GM19099 (cell line): ENCODE data around the gene CDH11.

Experiments used
- POLR2A ChIP-seq: IDR thresholded peaks from 3 replicates; pipeline ENCODE4 v1.6.1; 2011; ENCODE audit warnings: low read depth; ENCODE audit not compliant: insufficient read length; ENCODE audit errors: extremely low read depth

CDH11 gene, protein sequence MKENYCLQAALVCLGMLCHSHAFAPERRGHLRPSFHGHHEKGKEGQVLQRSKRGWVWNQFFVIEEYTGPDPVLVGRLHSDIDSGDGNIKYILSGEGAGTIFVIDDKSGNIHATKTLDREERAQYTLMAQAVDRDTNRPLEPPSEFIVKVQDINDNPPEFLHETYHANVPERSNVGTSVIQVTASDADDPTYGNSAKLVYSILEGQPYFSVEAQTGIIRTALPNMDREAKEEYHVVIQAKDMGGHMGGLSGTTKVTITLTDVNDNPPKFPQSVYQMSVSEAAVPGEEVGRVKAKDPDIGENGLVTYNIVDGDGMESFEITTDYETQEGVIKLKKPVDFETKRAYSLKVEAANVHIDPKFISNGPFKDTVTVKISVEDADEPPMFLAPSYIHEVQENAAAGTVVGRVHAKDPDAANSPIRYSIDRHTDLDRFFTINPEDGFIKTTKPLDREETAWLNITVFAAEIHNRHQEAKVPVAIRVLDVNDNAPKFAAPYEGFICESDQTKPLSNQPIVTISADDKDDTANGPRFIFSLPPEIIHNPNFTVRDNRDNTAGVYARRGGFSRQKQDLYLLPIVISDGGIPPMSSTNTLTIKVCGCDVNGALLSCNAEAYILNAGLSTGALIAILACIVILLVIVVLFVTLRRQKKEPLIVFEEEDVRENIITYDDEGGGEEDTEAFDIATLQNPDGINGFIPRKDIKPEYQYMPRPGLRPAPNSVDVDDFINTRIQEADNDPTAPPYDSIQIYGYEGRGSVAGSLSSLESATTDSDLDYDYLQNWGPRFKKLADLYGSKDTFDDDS

GRCh38 chr16:65121870-65122723, at the start of gene CDH11:
Gene CDH11, minus strand, starts transcription at chr16:65122063. Its CDS starts 117,194 bp downstream, at chr16:65004869.
- no peak for TF ChIP-seq POLR2A

GRCh38 chr16:65154321-65154720, 32.5 kb upstream of the CDH11 start:
- TF ChIP-seq POLR2A: no peak

- TF ChIP-seq POLR2A: no peak
These were observed 31.7 kb upstream of the CDH11 start for GRCh38 chr16:65153365-65154105.

DNA sequence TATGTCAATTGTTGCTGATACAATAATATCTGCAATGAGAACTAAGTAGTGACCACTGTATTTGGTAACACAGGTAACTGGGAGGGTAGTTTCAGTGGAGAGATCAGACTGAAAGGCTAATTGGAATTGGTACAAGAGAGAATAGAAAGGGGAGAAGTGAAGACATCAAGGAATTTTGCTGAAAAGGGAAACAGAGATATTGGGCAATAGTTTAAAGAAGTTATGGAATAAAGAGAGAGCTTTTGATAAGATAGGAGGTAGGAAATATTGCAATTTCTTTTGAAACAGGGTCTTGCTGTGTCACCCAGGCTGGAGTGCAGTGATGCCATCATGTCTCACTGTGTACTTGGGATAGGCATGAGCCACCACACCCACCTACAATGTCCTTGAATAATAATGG, 26.9 kb upstream of the CDH11 start:
- no peak for TF ChIP-seq POLR2A

- no peak for TF ChIP-seq POLR2A
These were observed 20.4 kb upstream of the CDH11 start for GRCh38 chr16:65142276-65142675.

- no peak for TF ChIP-seq POLR2A
These were observed 14.8 kb upstream of the CDH11 start for GRCh38 chr16:65136681-65137080.

- no peak for TF ChIP-seq POLR2A
These were observed 5.2 kb upstream of the CDH11 start for GRCh38 chr16:65126845-65127624.

- TF ChIP-seq POLR2A: no peak
These were observed 4.0 kb upstream of the CDH11 start for GRCh38 chr16:65125871-65126270.

DNA sequence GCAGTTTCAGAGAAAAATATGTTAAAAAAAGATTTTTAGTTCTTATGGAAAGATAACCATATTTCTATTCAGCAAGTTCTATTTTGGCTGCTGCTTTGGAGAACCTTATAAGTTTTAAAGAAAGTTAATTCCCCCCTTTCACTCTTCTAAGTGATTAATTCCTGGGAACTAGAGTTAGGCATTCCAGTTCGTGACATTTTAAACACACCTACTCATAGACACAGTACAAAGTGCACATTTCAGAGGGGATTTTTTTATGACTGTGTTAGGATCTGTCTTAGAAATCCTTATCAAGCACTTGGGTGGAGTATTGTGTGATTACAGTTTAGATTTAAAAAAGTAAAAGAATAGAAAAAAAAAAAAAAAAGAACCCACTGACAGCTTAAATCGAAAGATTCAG, 3.5 kb upstream of the CDH11 start:
- no peak for TF ChIP-seq POLR2A

DNA sequence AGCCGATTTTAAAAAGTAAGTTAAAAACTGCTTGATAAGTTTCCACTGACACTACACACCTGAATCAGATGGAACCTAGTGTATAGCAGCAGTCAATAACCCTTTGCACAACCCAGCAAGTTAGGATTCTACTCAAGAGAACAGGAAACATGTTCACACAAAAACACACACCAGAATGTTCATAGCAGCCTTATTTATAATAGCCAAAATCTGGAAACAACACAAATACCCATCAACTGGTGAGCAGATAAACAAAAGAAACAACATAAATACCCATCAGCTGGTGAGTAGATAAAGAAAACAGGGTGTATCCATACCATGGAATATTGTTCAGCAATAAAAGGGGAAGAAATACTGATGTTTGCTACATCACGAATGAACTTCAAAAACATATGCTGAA, 2.7 kb upstream of the CDH11 start:
- TF ChIP-seq POLR2A: no peak

- TF ChIP-seq POLR2A: no peak
These were observed 2.3 kb upstream of the CDH11 start for GRCh38 chr16:65124212-65124548.

DNA sequence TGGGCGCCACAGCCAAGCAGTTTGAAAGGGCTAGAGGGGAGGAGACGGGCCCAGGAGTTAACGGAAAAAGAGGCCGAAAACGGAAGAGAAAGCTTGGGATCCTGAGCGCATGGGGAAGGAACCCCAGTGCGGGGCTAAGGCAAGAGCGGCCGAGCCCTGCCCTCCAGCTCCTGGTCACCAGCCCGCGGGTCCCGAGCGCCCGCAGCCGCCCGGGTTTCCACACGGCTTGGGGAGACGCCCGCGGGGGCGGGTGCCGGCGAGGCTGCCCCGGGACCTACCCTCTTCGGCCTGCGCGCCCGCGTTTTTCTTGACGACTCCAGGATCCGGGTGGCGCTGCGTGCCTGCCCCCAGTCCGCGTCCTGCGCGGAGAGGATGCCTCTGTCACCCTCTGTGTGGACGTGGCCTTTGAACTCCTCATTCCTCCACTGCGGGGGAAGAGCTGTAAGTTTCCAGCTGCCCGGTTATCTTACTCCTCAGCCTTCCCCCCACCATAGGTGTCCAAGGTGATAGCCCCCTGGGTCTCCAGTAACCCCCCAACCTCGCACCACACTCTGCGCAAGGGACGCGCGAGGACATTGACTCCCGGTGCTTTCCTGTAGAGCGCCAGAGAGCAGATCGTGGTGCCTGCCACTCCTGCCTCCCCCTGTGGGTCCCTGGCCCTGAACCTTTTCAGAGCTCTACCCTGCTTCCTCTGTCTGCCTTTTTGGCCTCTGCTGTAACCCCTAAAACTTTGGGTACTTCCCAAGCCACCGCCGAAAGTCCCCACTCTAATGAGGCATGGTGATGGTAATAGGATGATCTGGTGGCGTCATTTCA, 1.7 kb upstream of the CDH11 start:
- no peak for TF ChIP-seq POLR2A

DNA sequence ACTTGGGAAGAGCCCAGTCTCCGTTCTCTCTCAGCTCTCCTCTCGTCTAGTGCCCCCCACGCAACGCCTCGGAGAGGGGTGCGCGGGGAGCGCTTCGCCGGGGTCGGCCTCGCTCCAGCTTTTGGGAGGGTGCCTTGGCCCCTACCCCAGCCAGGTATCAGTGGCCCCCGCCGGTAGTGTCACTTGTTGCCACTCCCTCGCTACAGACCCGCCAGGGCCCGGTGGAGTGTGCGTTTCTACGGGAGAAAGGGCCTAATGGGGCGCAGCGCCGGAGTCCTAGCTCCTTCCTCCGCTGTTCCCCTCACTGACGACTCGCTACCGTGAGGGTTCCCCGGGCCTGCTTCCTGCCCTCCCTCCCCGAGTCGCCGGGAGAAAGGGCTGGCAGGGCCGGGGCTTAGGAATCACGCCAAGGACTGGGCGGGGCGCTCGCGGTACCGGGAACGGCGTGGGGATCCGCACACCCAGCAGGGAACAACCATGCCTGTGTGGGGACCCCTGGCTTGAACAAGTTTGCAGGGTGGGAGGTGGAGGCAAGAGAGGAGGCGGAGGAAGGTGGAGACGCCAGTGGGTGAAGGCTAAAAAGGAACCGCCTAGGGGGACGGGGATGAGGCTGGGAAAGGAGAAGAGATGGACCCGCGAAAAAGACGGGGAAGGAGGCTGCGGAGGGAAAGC, 997 bp upstream of the CDH11 start:
- TF ChIP-seq POLR2A: no peak
